ENCODE measurements around the gene ARHGAP26.

The ARHGAP26 gene

DNA sequence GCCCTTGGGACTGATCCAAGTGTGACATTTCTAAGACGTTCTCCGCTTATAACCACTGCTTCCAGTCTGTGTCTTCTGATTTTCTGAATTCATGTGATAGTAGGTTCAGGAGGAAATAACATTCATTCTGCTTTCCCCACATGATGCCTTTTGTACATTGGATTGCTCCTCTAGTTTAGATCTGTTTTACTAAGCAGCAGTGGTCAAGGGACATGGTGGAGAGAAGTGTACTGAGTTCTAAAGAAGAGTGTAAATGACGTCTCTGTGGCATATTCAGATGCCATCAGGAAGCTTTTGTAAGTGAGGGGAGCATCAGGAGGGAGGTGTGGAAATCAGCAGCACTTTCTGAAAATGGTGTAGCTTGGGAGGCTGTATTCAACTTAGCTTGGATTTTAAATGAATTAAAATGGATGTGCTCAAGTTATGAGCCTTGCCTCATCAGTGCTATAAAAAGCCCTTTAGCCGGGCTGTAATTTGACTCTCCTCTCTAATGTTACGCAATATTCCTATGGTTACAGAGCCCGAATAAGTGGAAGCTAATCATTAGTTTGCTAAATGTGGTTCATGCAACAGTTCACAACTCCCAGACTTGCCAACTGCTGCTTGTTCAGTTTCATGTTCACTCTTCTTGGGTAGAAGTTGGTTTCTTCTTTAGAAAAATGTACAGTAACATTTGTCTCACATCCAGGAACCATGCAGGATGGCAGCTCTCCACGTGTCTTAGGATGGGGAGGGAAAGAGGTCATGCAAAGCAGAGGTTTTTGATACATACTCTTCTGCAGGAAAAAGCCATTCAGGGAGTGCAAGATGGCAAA, 281.3 kb downstream of the ARHGAP26 start:
- in situ Hi-C loops (cut with MboI; ENCODE audit: low sequenced_read_pairs): no loop called here

DNA sequence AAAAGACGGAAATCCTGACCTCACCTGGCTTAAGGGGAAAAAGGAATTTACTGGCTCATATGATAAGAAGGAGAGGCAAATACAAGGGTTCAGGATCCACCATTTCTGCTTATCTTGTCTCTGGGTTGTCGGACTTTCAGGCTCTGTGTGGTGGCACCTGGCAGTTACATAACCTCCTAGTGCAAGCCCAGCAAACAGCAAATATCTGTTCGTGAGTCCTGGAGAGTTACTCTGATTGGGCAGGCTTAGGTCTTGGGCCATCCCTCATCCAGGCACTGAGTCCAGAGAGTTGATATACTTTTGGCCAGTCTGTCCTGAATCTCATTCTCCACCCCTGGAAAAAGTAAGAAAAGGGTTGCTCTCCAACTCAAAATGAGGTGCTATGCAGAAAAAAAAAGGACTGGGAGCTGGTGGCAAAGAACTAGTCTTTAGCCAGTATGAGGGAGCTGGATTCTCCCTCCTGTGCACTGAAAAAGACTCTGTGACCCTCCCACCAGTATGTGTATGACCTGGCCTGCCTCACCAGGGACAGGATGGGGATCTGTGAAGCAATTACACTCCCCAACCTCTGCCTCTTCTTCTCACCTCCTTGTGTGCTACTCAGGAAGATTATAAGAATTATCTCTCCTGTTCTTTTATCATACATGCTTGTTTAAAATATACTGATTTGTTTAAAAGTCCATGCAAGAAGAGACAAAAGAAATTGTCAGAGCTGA, 282.9 kb downstream of the ARHGAP26 start:
- in situ Hi-C loops (cut with MboI; ENCODE audit: low sequenced_read_pairs): no loop called here

DNA sequence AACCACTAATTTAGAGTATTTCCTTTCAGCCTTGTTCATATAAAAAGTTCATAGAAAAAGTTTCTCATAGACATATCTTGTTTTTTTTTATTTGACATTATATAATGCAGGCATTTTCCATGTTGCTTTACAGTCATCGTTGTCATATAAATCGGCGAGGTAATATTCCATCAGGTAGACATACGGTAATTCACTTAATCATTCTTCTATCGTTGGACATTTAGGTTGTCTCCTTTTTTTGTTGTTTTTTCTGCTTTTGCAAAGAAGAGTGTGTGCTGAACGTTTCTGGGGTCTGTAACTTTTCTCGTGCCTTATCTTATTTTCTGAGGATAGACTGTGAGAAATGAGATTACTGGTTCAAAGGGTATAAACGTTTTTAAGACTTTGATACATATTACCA, 283.6 kb downstream of the ARHGAP26 start:
- in situ Hi-C loops (cut with MboI; ENCODE audit: low sequenced_read_pairs): no loop called here

DNA sequence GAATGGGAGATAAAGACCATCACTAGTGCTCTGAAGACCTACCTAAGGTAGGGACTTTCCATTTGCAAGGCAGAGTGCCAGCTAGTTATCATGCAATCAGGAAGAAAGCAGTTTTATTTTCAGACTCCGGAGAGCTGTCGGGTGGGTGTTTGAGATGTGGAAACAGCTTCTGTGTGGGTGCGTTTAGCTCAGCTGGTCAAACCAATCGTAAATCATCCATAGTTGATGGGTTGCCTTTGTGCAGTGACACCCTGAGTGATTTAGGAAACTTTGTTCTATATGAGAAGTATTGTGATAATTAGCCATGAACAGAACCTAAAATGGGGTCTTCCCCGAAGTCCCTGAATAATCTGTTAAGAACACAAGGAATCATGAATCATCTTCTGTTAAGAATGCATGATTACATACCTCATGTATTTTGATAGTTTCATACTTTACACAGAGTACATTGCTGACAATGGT, 284.3 kb downstream of the ARHGAP26 start:
- in situ Hi-C loops (cut with MboI; ENCODE audit: low sequenced_read_pairs): no loop called here

DNA sequence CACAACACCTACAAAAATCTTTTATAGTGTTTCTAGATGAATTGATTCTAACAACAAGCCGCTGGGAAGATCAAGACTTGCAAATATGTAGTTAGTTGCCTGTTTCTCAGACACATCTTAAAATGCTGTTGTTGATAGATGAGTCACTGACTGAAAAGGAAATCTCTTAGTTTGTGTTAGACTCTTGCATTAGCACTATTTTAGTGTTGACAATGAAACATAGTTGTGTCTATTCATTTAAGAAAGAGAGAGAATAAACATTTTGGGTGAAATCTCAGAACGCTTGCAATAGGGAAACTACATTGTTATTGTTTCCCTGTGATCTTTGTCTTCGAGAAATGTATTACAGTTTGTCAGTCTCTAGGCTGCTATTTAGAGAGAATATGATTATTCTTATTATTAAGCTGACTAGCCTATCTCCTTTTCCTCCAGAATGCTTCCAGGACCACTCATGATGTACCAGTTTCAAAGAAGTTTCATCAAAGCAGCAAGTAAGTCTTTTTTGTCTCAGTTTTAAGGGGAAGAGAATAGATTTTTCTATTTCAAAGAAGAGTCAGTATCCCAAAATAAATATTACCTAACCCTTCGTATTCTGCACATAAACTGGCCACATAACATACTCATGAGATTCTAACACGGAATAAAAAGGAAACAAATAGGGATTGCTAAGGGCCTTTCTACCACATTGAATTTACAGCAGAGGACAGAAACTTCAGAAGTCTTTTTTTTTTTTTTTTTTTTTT, 285.6 kb downstream of the ARHGAP26 start:
- in situ Hi-C loops (cut with MboI; ENCODE audit: low sequenced_read_pairs): no loop called here

DNA sequence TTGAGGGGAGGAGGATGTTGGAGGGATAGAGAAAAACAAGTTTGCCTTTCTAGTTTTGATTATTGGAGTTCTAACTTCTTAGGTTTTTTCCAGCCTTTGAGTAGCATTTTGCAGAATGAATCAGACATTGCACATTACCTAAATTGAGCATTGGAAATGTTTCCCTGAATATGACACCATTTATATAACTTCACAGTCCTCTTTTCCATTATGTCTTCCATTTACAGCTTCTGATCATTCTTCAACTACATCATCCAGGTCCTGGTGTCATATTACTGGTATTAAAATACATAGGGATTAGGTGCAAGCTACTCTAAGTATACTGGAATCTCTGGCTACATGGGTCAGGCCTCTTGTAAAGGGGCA, 286.1 kb downstream of the ARHGAP26 start:
- in situ Hi-C loops (cut with MboI; ENCODE audit: low sequenced_read_pairs): no loop called here

DNA sequence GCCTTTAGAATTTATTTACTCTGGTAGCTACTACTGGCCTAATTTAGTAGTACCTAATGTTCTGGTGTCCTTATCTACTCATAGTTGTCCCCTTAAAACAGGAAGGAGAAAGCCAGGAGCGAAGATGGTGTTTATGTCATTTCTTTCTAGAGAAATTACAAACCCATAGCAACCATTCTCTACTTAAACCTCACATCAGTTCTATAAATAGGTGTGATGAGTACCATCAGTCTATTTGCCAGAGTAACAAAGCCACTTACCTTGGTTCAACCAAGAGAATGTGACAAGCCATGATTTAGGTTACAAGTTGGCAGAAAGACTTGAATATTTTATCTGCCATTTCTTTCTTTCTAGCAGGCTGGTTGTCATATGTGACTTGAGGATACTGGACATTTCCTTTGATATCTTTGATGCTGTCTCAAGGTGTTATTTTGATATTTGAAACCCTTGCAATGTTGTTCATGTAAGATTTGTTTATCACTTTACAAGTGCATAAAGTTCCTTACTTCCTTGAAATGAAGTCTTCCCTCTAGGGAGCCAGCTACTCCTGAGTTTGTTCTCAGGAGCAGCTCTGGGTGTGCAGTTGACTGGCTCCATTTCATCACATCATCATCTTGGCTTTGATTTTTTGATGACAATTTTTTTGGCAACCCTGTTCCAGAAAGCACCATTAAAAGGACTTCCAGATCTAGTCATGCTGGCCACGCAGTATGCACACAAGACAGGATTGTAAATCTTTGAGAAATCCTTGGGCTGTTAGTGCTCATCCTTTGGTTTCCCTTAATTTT, 286.8 kb downstream of the ARHGAP26 start:
- in situ Hi-C loops (cut with MboI; ENCODE audit: low sequenced_read_pairs): no loop called here

DNA sequence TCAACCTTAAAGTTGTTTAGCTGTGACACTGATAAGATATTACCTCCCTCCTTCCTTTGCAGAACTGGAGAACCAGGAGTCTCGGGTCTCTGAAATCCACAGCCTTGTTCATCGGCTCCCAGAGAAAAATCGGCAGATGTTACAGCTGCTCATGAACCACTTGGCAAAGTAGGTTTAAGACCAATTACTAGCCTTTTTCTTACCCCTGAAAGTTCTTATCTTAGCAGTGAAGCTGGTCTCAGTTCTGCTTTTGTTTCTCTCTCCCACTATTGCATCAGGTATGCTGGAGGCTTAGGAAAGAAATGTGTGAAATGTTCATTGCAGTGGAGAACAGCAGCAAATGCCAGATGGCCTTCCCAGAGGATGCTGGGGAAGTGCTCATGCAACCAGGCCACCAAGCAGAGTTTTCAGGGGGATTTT, 287.4 kb downstream of the ARHGAP26 start:
- in situ Hi-C loops (cut with MboI; ENCODE audit: low sequenced_read_pairs): no loop called here

DNA sequence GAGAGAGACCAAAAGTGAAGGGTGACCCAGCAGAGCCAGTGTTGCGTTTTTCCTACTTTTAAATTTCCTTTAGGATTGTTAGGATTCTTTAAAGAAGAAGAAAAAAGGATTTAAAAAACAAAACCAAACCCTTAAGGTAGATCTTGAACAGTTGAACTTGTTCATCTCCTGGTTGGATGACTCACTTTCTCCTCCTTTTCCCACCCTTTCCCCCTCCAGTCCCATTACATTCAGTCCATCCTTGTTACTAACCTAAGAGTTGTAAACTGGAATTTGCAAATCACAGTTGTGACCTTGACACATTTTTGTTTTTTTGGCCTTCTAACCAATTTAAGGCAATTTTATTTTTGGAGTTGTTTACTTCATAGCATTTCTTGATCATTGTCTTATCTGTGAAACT, 289.2 kb downstream of the ARHGAP26 start:
- in situ Hi-C loops (cut with MboI; ENCODE audit: low sequenced_read_pairs): no loop called here

DNA sequence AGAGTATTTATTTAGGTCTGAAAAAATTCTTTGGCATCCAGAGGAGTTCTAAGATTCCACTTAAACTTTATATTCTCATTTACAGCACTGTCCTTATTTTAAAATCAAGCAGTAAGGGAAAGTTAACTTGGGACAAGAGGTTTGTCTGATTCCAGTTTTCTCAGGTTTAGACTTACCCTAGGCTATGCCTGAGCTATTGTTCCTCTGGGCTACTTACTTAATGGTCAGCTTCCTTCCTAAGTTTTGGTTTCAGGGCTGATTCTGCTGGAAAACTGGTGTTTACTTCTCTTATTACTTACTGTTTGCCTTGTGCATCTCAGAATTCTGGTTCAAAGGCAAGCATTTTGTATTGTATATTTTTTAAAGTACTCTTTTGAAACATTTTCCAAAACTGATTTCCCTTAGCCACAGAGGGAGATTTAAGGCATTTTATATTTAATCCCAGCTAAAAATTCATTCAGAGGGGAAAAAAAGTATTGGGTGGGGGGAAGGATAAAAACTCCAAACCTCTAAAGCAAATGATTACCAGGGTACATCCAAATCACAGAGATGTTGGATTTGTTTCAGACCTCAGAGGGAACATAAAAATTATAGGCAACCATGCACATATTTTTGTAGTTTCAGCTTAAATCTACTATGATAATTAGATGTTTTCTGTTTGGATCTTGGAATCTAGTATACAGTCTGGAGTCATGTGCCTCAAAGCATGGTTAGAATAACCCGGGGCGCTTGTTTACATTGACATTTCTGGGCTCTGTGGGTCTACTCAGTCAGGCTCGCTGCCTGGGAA, 290.0 kb downstream of the ARHGAP26 start:
- in situ Hi-C loops (cut with MboI; ENCODE audit: low sequenced_read_pairs): no loop called here

DNA sequence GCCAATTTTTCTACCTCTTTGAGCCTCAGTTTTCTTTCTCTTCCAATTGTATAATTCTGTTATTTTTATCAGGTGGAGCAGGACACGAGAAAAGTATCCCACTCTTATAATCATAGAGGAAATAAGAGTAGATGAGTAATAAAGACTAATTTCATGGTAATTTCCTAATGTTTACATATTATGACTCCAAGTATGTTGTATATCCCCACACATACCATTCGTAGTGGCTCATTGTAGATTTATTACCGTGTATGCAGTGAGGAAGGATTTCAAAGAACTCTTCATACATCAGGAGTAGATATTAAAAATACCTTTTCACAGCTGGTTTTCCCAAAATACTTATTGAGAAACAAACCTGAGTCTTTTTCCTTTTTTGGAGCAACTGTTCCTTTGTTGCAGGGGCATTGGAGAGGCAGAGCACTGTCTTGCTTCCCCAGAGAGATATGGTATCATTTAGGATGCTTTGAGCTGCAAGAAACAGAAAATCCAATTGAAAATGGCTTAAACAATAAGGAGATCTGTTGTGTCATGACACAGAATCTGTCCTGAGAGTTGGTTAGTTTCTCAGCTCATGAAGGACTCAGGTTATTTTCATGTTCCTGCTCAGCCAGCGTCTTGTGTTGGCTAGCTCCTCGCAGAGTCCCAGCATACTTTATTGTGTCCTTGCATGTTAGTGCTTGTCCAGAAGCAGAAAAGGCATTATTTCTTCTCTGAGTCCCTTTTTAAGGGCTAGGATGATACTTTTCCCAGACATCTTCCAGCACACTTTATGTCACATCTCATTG, 291.2 kb downstream of the ARHGAP26 start:
- in situ Hi-C loops (cut with MboI; ENCODE audit: low sequenced_read_pairs): no loop called here

DNA sequence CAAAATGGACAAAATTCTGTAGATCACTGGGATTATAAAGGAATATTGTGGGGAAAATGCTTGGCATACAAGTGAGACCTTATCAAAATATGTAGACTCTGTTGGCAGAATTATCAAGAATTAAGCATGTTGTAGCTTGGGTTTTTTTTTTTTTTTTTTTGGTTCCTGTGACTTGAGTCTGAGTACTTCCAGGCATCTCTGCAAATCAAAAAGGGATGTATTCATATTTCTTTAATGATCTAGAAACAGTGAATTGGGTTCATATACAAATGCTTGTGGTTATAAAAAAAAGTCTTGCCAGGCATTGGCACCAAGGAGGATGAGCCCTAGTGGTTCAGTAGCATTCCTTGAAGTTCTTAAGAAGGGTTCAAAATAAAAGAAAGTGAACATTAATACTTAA, 292.2 kb downstream of the ARHGAP26 start:
- in situ Hi-C loops (cut with MboI; ENCODE audit: low sequenced_read_pairs): no loop called here

DNA sequence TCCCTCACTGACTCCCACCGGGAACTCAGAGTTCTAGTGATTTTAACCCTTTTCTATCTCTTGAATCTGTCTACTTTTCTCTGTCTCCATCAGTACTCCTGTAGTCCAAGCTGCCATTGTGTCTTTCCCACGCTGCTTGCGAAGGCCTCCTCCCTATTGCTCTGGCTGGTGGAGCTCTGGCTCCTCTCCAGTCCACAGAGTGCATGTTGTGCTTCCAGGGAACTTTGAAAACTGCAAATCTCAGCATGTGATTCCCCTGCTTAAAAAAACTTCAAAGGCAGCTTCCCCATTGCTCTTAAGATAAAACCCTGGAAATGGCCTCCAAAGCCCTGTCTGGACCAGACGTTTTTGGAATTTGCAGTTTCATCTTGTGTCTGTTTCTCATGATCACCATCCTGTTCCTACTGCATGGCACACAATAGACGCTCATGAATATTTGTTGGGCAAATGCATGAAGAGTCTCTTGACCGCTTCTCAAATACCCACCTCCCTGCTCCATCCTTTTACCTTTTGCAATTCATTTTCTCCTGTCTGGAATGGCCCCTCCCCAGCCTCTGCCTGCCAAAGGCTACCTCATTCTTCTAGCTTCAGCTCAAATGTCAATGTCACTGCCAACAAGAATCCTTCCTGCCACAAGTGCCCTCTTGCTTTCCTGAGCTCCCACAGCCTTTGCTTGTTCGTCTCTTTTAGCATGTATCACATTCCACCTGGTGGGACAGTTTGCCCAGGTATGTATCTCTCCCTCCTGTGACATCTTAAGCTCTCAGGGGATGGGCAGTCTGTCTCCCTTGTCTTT, 293.2 kb downstream of the ARHGAP26 start:
- in situ Hi-C loops (cut with MboI; ENCODE audit: low sequenced_read_pairs): no loop called here

DNA sequence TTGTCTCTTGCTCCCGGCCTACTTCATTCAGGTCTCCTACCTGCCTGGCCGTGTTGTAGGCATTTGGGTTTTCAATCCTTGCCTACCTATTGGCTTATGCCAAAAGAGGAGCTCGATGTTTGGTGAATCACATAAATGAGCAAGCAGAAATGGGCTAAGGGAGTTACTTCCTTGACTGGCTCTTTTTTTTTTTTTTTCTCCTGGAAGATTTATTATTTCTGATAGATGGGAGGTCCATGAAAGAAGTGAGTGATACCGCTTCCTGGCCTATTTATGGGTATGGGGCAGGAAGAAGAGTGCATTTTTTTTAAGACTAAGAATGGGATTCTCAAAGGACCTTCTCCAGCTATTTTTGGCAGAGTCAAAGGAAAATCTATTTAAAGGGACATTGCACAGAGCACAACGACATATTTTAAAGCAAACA, 294.1 kb downstream of the ARHGAP26 start:
- in situ Hi-C loops (cut with MboI; ENCODE audit: low sequenced_read_pairs): no loop called here

DNA sequence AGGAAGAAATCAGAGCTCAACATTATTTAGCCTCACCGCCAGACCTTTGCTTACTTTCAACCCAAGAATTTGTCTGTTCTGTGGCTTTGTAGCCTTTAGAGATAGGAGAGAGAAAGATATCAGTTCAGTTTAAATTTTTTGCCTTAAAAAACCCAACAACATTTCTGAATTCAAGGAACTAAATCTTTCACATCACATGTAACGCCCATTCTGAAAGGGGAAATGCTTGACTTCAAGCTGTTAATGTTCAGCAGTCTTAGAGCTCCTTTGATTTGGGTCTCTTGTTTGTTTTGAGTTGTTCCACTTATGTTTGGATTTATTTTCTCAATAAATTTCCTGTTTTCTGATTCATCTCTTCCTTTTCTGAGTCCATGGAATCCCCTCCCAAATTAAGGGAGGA, 294.5 kb downstream of the ARHGAP26 start:
- in situ Hi-C loops (cut with MboI; ENCODE audit: low sequenced_read_pairs): no loop called here

DNA sequence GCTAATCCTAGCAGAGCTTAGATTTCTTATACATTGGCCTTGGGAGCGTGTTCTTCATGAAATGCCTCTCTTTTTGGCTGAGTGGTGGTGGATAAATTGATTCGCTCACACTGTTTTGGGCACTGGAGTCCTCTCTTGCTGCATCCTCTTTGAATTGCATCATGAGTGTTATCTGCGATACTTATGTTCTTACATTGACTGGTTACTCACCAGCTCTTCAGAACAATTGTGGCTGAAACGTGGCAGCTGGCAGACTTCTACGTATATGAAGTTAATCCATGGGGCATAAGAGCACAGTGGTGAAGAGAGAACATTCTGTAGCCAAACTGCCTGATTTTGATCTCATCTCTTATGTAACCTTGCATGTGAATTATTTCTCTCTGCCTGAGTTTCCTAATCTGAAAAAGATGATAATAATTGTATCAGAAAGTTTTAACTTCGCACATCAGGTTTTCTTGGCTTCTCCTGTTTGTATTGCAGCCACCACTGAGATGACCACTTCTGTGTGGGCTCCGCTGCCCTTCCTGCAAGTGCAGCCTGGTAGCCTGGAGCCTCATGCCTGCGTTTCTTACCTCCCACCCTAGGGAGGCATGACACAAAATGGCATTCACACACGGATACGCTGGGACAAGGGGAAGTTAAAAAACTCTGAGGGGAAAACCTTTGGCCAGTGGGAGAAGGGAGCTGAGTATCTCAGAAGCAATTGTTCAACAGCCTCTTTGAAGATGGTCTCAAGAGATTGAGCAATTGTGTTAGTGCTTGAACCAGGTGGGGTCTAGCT, 295.2 kb downstream of the ARHGAP26 start:
- in situ Hi-C loops (cut with MboI; ENCODE audit: low sequenced_read_pairs): no loop called here

DNA sequence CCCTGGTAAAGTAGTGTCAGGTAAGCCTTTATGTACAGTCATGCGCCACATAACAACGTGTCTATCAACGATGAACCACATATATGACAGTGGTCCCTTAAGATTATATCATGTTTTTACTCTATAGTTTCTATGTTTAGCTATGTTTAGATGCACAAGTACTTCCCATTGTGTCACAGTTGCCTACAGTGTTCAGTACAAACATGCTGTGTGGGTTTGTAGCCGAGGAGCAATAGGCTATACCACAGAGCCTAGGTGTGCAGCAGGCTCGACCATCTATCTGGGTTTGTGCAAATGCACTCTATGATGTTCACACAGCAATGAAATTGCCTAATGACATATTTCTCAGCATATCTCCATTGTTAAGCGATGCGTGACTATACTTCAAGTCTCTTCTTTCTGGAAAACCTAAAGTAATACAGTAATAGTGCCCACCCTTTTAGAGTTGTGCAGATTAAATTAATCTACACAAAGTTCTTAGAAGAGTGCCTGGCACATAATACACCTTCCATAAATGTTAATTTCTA, 295.9 kb downstream of the ARHGAP26 start:
- in situ Hi-C loops (cut with MboI; ENCODE audit: low sequenced_read_pairs): no loop called here
